ENCODE data around the gene FOXL3.

The FOXL3 gene

GRCh38 chr7:265998-266850 is 23.7 kb upstream of the FOXL3 start:
- FAIRE-seq = no peak
- DNase-seq (ENCODE audit: low spot score) = no peak

DNA sequence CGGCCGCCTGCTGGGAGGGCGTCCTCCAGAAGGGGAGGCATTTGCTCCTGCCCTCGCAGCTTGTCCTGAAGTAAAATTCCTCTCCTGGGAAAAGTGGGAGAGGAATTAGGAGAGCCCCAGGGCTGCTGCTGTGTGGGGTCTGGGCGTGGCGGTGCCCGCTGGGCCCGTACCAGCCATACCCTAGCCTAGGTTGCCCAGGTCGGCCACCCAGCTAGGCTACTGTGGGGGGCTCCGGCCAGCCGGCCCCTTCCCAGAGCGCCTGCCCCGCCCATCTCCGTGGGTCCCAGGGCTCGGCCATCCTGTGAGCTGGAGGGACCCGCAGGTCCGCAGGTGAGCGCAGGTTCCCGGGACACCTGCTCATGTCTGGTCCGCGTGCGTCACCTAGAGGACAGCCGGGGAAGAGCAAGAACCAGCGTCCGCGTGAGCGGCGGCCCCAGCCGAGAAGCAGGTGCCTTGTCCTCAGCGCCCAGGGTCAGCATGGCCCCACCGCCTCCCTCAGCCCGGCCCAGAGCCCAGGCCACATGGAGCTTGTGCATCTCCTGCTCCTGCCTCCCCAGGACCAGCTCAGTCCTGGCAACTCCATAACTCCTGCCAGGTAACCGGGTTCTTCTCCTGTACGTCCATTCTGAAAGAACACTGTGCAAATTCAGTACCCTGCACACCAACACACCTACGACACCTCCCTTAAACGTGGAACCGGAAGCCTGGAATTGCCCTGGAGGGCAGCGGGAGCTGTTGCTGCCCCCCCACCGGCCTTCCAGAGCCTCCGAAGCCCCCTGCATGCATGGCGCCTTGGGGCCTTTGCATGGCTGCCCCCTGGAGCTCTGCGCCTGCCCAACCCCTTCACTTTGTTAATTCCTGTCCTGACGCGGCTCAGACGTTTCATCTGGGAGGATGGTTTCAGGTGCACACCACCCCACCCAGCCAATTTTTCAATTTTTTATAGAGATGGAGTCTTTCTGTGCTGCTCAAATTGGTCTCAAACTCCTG is 22.8 kb upstream of the FOXL3 start:
- no peak for FAIRE-seq
- DNase-seq (ENCODE audit: low spot score) = no peak

DNA sequence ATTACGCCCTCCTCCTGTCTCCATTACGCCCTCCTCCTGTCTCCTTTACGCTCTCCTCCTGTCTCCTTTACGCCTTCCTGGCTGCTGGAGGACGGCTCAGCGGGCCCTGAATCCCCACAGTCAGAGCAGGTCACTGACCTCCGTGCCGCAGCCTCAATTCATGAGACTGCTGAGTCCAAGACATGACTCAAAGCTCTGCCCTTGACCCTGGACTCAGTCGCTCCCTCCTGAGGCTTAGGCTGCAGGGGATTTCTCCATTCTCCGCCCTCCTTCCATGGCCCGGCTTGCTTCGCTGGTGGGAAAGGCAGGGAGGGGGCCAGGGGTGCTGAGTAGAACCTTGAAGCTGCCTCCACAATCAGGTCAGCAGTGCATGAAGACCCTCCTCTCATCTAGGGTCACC is 21.0 kb upstream of the FOXL3 start:
- FAIRE-seq = no peak
- DNase-seq (ENCODE audit: low spot score) = no peak

DNA sequence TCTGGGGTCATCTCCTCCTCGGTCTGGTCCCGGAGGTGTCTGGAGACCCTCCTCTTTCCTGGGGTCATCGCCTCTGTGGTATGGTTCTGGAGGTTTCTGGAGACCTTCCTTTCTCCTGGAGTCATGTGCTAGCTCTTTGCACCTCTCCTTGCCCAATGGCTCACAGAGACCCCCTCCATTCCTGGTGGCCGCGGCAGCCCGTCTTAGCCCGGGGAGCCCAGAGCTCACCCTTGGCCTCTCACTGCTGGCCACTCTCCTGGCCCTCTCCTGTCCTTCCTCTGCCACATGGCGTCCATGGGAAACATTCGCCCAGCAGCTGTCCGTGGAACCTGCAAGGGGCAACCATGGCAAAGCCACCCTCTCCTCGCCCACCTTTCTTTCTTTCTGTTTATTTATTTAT is 20.2 kb upstream of the FOXL3 start:
- FAIRE-seq = no peak
- DNase-seq (ENCODE audit: low spot score) = no peak

GRCh38 chr7:270351-270983 is 19.5 kb upstream of the FOXL3 start:
- FAIRE-seq (no peak), DNase-seq (ENCODE audit: low spot score) (no peak)

DNA sequence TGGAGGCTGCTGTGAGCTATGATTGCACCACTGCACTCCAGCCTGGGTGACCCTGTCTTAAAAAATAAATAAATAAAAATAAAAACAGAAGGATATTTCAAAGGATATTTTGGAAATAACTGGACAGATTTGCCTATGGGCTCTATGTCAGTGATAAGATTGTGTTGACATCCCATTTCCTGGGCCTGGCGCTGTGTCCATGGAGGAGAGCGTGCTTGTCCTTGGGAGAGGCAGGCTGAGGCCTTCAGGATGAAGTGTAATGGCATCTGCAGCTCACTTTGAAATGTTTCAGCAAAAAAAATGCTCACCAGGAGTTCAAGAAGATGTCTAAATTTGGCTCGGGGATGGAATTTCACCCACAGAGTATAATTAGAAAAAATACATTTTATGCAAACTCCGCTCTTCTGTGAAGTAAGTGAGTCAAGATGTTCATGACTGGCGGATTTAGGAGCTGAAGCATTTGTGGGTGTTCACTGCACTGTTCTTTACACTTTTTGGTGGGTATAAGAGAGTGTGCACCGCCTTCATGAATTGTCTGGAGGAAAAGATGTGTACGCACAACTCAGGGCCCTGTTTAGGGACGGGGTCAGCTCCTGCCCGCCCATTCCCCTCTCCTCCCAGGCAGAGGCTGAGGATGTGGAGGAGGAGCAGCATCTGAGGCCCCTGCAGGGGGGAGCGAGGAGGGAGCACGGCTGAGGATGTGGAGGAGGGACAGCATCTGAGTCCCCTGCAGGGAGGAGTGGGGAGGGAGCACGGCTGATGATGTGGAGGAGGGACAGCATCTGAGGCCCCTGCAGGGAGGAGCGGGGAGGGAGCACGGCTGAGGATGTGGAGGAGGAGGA is 18.5 kb upstream of the FOXL3 start:
- DNase-seq (ENCODE audit: low spot score) = no peak
- FAIRE-seq = no peak

GRCh38 chr7:272108-272615 is 17.8 kb upstream of the FOXL3 start:
- DNase-seq (ENCODE audit: low spot score) = no peak
- no peak for FAIRE-seq

- FAIRE-seq (no peak), DNase-seq (ENCODE audit: low spot score) (no peak)
Measured at GRCh38 chr7:272631-273030, 17.3 kb upstream of the FOXL3 start.

GRCh38 chr7:273327-273726 is 16.6 kb upstream of the FOXL3 start:
- no peak for DNase-seq (ENCODE audit: low spot score)
- FAIRE-seq = no peak

DNA sequence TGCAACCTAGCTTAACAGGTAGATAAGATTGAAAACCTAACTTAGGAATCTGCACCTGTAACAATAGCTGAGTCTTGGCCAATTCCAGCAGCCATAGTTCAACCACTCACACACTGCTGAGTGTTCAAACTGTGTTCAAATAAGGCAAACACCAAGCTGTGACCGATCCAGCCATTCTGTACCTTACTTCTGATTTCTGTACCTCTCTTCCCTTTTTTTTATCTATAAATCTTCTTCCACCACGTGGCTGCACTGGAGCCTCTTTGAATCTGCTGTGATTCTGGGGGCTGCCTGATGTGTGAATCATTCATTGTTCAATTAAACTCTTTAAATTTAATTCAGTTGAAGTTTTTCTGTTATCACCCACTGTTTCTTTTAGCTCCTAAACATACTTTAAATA is 15.7 kb upstream of the FOXL3 start:
- no peak for FAIRE-seq
- DNase-seq (ENCODE audit: low spot score) = no peak

DNA sequence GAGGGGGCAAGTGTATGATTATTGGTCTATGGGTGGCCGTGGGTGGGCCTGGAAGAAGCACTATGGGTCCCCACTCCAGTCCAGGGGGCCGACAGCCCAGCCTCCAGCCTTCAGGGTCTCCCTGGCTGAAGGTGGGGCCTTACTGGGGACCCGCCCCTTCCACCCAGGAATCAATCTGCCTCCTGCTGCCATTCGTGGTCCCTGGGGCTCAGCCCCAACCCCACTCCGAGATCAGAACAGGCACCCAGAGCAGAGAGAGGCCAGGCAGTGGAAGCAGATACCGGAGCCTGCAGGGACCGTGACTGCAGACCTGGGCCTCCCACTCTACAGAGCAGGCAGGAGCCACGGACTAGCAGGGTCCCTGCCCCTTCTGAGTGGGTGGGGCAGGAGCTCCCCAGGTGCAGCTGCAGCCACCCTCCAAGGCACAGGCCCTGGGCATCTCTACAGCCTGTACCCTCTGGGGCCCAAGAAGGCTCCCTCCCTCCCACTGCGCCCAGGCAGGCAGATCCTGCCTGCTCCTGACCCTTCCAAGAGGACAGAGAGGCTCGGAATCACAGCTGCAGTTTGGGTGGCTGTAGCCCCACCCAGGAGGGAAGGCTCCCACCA is 13.6 kb upstream of the FOXL3 start:
- FAIRE-seq (no peak), DNase-seq (ENCODE audit: low spot score) (no peak)

GRCh38 chr7:277228-277627 is 12.7 kb upstream of the FOXL3 start:
- FAIRE-seq = no peak
- DNase-seq (ENCODE audit: low spot score) = no peak

- no peak for FAIRE-seq
- DNase-seq (ENCODE audit: low spot score) = no peak
Measured at GRCh38 chr7:278081-278480, 11.9 kb upstream of the FOXL3 start.

DNA sequence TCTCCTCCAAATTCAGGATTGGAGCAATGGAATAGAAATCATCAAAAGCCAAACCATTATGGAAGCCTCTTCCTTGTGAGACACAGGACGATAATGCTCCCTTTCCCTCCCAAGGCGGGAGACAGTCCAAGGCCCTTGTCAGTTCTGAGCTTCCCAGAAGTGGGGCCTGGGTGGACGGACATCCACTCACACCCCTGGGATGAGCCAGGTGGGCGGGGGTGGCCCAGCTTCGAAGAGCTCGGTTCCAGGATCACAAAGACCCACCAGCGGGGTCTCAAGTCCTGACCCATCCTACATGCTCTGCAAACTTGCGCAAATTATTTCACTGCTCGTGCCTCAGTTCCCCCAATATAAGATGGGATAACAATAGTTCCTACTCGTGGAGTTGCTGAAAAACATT is 10.1 kb upstream of the FOXL3 start:
- FAIRE-seq (no peak), DNase-seq (ENCODE audit: low spot score) (no peak)

GRCh38 chr7:280461-280860 is 9.5 kb upstream of the FOXL3 start:
- DNase-seq (ENCODE audit: low spot score) = no peak
- FAIRE-seq = no peak

GRCh38 chr7:281637-282036 is 8.3 kb upstream of the FOXL3 start:
- FAIRE-seq (no peak), DNase-seq (ENCODE audit: low spot score) (no peak)

DNA sequence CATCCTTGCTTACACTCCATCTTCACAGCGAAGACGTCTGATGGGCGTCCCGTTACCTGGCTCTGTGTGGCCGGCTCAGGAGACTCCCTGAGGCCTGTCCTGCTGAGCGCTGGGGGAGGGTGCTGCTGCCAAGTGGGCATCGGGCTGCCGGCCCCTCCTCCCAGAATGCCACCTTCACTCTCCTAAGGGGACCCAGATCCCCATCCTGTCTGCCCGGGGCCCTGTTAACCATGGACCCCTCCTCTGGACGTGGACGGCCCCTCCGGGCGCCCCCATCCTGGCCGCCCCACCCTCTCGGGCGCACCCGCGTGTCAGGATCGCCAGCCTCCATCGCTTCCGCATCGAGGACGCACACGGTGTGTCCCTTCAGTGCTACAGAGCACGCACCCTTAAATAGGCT is 7.3 kb upstream of the FOXL3 start:
- FAIRE-seq (no peak), DNase-seq (ENCODE audit: low spot score) (no peak)

DNA sequence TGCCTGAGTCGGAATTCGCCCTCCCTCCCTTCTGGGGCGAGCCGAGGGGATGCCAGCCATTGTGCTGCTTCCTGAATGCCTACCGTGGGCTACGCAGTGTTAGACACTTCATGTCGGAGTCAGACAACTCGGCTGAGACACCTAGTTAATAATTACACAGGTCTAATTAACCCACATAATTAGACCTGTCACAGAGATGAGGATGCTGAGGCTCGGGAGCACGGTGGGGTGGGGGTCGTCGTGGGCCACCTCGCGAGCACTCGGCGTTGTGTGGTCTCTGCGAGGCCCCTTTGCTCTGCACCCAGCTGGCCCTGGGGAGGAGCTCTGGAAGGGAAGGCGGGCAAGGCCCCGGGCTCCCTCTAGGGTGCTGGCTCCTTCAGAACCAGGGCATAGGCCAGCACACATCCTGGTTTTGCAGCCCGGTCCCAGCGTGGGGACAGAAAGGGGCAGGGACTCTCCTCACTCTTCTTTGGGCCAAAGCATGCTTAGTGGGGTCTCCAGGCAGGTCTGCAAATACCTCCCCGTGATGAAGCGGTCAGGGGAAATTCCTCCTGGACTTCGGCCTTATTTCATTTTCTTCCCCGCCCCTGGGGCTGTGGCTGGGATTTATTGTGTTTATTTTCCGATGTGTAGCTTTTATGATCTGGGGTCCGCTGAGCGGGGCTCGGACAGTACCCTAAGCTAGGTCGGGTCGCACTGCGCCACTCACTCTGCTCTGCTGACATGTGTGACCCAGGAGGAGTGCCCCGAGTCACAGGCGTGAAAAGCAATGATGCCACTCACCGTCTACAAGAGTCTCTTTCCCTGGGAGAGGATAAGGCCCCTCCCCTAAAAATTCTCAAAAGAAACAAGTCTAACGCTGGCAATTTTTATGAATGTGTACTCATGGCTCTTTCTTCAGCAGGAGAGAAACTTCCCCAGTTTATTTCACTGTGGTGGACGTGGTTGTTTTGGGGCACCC is 4.9 kb upstream of the FOXL3 start:
- DNase-seq (ENCODE audit: low spot score) (no peak), FAIRE-seq (no peak)

- DNase-seq (ENCODE audit: low spot score) (no peak), FAIRE-seq (no peak)
Measured at GRCh38 chr7:285731-286130, 4.2 kb upstream of the FOXL3 start.
